Ramos (cell line): ENCODE data around the gene GOLGA6L10.
"Not testable (repeated sequence)": the region's sequence is repeated elsewhere in the genome, so short reads cannot be mapped to it uniquely, and the experiment has no call there.

Experiments used
- in situ Hi-C: fragments of 300-500 bp; cut with MboI; formaldehyde crosslinking; loops from one replicate; pipeline ENCODE4 v1.14.3; 2022; ENCODE audit warnings: low sequenced_read_pairs; ENCODE audit not compliant: unreplicated experiment

GOLGA6L10 gene, protein sequence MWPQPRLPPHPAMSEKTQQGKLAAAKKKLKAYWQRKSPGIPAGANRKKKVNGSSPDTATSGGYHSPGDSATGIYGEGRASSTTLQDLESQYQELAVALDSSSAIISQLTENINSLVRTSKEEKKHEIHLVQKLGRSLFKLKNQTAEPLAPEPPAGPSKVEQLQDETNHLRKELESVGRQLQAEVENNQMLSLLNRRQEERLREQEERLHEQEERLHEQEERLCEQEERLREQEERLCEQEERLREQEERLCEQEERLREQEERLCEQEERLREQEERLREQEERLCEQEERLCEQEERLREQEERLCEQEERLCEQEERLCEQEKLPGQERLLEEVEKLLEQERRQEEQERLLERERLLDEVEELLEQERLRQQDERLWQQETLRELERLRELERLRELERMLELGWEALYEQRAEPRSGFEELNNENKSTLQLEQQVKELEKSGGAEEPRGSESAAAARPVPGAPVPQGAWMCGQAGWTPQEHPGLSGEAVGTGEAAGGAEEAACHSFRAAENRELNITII

DNA sequence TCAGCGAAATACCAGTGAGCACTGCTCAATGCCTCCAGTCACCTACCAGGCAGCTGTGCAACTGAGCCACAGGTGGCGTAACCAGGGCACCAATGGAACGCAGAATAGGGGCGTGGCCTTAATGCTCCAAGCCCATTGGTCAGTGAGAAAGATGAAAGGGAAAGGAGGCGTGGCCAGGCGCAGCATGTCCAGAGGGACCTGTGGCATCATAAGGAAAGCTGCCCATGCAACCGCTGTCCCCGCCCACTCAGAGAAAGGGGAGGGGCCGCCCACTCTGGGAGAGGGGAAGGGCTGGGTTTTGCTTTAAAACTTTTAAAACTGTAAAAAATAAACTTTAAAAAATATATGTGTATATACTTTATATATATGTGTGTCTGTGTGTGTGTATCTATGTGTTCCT, at the start of gene GOLGA6L10:
Gene GOLGA6L10, minus strand, starts transcription at position 101 of the 400 bp plus-strand sequence. Its CDS starts 100 bp downstream, at position 1.
- in situ Hi-C loops: not testable (repeated sequence)

DNA sequence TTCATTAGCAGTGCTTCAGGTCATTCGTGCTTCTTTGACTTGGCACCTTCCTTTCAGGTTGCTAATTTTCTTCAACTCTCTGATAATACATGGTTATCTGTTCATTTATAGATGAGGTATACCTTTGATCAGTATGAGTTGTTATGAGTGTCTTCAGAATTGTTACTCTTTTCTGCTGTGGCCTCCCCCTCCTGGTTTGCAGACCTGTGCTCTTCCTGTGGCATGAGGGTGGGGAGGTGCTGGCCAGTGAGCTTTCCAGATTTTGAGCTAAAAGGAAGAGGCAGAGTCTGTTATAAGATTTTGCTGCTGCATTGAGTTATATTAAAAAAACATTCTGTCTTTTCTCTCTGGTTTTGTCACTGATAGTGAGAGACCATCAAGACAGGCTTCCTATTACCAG, 49.5 kb upstream of the GOLGA6L10 start:
- in situ Hi-C loops: no loop called here

DNA sequence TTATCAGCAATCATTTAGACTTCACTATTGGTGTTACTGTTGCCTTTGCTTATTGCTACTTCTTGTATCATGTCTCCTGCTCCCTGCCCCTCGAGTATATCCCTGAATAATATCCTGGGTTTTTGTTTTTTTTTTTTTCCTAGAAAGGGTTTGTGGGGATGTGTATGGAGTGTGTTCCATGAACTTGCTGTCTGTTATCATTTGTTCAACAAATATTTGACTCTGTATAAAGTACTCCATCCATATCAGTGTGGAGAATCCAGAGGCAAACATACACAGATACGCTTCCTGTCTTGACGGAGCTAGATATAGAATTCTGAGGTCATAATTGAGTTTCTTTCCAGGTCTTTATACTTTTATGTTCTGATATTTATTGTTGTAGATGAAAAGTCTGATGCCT, 48.5 kb upstream of the GOLGA6L10 start:
- in situ Hi-C loops: no loop called here

DNA sequence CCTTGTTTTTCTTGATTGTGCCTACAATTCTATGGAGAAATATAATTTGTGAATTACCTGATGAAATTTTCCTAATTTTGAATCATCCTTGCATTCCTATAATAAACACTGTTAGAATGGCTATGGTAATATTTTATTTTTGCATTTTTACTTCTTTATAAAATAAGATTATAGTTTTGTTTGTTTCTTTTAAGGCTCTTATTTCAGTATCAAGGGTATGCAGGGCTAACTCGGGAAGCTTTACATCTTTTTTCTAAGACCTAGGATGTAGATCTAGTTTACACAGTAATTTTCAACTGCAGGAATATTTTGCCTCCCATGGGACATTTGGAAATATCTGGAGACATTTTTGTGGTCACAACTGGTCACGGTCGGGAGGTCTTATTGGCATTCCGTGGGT, 46.5 kb upstream of the GOLGA6L10 start:
- in situ Hi-C loops: not testable (repeated sequence)

DNA sequence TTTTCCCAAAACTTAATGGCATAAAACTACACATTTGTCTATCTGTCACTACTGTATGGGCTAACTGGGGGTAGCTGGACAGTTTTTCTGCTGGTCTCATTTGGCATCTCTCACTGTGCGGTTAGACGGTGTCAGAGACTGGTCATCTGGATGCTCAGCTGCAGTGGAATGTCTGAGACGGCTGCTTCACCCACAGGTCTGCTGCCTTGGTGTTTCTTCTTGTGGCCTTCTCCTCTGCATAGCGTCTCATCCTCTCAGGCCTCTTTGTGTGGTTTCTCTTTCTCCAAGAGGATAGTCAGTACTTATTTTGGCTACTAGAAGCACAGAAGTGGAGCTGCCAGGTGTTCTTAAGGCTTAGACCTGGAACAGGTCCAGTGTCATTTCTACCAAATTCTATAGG, 44.4 kb upstream of the GOLGA6L10 start:
- in situ Hi-C loops: no loop called here

DNA sequence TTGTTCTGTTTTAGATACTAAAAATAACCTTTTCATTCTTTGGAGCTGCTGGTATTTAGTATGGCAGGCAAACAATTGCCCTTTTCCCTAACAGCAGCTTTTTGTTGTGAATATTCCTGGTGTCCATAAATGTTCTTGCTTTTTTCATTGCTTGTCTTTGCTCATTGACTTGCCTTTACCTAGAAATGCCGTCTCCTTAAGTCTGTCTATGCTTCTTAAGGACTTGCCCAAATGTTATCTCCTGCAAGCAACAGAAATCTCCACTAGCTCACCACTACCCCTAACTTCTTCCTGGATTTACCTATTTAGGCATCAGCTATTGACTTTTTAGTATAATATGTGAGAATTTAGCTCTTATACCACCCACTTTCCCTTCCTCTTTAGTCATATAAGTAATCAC, 42.8 kb upstream of the GOLGA6L10 start:
- in situ Hi-C loops: not testable (repeated sequence)

DNA sequence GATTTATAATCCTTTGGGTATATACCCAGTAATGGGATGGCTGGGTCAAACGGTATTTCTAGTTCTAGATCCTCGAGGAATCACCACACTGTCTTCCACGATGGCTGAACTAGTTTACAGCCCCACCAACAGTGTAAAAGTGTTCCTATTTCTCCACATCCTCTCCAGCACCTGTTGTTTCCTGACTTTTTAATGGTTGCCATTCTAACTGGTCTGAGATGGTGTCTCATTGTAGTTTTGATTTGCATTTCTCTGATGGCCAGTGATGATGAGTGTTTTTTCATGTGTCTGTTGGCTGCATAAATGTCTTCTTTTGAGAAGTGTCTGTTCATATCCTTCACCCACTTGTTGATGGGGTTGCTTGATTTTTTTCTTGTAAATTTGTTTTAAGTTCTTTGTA, 40.9 kb upstream of the GOLGA6L10 start:
- in situ Hi-C loops: not testable (repeated sequence)

DNA sequence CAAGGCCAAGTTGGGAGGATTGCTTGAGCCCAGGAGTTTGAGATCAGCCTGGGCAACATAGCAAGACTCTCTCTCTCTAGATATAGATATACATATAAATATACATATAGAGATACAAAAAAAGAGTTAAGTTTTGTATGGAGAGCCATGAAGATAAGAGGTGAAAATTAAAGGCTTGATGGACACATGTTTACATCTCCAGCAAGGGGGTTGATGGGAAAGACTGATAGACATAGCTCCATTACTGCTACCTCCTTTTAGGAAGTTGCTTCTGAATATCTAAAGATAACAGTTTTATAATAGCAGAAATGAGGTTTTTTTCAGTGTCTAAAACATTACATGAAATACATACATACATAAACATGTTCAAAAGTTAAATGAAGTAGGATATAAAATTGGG, 37.9 kb upstream of the GOLGA6L10 start:
- in situ Hi-C loops: not testable (repeated sequence)

DNA sequence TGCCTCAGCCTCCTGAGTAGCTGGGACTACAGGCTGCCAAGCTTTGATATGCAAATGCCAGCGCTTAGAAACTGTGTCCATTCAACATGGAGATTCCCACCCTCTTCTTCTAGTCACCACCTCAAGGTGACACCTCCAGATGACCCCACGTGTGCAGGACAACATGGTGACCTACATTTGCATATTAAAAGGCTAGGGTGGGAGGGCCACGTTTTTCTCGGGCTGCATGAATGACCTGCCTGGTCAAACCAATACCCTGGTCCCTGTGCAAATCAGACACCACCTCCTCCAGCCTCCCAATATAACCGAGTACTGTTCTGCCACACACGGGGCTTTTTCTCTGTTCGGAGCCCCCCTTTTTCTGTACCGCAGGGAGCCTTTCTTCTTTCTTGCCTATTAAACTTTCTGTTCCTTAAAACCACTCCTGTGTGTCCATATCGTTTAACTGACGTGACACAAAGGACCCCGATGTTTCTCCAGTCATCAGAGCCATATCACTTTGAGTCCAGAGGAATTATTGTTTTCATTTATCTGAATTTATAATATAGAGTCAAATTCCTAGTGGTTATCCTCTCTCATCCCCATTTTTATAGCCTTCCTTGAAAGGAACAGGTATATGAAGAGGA, 32.2 kb upstream of the GOLGA6L10 start:
- in situ Hi-C loops: not testable (repeated sequence)

DNA sequence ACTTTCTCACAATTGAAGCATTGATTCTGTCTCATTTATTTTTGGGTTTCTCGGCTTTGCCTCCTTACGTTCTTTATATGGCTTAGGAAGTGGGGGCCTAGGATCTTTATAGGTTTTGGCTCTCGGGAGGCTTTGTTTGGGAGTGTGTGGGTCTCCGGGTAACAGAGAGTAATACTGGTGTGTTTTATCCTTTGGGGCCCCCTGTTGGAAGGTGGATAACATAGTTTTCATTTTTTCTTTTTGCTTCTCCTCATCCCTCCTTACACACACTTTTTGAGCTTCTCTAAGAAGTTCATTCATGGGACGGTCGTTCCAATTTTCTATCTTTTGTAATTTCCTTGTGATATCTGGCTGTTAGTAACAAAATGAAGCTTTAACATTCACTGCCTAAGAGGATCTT, 30.3 kb upstream of the GOLGA6L10 start:
- in situ Hi-C loops: not testable (repeated sequence)

DNA sequence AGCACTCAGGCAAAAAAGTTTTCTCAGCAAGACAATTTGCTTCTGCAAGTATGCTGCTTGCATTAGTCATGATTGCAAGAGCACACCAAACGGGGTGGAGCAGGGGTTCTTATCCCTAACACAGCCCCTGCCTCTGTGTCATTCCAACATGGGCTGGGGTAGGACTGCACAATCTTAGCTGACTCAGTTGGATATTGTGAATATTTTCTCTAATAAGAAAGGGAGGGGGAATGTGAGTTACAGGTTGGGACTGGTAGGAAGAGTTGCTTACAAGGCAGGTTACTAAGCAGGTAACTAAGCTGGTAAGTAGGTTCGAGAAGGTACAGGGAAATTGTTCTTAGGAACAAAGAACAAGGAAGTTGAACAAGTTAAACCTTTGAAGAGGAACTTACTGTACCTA, 24.4 kb upstream of the GOLGA6L10 start:
- in situ Hi-C loops: not testable (repeated sequence)

DNA sequence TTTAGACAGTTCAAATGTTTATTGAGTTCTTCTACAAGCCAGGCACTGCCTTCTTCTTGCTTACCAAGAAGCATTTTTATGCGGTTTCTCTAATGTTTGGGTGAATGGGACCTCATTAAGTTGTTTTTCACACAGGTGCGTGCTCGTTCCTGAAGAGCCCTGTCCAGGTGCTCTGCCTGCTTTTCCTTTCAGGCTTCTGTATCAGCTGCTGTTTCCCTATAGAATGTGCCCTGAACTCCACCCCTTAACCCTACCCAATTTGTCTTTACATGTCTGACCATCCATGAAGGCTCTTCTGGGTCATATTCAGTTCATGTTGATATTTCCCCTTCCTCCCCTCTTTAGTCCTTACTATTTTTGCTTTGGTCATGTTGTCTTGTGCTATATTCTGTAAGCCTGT, 22.4 kb upstream of the GOLGA6L10 start:
- in situ Hi-C loops: no loop called here

DNA sequence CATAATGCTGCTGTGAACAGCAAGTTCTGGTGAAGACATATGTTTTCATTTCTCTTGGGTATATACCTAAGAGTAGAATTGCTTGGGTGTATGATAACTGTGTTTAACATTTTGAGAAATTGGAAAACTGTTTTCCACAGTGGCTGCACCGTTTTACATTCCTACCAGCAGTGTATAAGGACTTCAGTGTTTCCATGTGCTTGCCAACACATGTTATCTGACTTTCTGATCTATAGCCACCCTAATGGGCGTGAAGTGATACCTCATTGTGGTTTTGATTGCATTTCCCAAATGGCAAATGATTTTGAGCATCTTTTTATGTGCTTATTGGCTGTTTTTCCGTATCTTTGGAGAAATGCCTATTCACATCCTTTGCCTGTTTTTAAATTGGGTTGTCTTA, 18.5 kb upstream of the GOLGA6L10 start:
- in situ Hi-C loops: not testable (repeated sequence)

DNA sequence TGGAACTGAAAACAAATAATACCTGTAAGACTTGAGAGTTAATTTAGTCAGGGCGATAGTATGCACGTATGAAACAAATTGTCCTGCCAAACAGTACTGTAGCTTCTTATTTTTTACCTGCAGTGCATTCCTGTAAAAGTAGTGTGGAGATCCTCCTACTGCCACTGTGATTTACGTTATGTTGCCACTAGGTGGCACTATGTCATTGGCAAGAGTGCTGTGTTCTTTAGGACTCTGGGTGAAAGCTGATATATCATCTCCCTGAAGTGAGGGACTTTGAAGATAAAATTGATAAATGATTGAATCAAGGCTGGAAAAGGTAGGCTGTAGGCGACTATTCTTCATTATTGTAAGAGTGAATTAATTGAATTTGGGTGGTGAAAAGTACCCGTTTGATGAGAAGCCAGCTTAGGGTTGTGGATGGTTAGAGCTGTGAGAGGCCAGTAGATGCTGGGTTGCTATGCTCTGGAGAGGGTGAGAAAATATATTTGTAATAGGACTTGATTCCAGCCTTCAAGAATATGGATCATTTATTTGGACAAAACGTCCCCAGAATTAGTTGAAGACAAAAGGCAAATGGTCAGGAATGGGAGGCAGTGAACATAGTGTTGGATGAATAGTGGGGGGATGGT, 16.5 kb upstream of the GOLGA6L10 start:
- in situ Hi-C loops: not testable (repeated sequence)

DNA sequence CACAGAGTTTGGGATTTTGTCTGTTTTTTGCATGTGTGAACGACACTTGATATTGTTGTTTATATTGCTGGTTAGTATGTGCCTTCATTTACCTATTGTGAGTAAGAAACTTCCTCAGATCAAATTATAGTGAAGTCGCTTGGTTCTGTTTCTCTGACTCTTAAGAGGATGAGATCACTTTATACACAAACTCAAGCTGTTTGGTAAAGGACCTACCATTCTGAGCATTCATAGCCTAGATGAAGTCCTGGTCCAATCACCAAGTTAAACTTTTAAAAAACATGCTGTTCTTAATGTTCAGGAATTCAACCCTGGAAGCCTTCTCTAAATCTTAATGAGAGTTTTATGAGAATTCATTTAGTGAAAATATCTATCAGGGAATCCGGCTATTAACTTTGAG, 15.3 kb upstream of the GOLGA6L10 start:
- in situ Hi-C loops: not testable (repeated sequence)

DNA sequence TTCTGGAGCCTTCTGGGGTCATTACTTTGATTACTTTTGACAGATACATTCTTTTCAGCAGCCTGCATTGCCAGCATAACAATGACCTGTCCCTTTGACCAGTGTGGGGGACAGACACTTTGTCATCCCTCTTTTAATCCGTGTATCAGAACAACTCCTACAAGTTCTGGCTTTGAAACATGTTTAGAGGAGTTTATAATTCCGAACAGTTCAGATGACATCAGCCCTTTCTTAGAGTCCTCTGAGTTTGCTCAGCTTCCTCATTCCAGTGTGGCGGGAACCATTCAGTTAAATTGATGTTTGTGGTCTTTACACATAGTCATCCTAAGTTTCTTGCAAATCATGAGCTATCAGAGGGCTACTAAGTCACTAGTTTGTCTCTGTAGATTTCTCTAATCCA, 13.5 kb upstream of the GOLGA6L10 start:
- in situ Hi-C loops: not testable (repeated sequence)

DNA sequence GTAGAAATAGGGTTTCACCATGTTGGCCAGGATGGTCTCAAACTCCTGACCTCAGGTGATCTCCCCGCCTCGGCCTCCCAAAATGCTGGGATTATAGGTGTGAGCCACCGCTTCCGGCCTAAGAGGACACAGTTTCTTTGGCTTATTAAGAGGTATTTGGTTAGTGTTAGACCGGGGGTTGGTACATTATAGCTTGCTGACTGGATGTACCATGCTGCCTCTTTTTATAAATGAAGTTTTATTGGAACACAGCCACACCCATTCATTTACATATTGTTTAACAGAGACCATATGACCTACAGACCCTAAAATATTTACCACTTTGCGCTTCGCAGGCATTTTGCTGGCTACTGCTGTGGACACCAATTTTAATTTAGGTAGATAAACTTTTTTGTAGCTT, 11.3 kb upstream of the GOLGA6L10 start:
- in situ Hi-C loops: not testable (repeated sequence)

DNA sequence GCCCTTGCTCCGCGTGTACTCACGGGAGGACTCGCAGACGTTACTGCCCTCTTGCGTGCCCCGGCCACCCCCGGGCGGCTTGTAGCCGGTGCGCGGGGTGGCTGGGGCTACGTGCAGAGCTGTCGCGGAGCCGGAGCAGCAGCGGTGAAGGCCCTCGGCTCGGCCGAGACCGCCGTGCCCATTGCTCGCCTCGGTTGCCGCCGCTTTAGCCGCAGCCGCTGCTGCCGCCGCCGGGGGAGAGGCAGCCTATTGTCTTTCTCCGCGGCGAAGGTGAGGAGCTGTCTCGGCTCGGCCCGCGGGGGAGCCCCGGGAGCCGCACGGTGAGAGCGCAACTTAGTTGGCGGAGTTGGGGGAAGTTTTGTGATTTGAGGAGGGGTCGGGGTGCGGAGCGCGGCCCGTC, 5.8 kb upstream of the GOLGA6L10 start:
- in situ Hi-C loops: not testable (repeated sequence)

DNA sequence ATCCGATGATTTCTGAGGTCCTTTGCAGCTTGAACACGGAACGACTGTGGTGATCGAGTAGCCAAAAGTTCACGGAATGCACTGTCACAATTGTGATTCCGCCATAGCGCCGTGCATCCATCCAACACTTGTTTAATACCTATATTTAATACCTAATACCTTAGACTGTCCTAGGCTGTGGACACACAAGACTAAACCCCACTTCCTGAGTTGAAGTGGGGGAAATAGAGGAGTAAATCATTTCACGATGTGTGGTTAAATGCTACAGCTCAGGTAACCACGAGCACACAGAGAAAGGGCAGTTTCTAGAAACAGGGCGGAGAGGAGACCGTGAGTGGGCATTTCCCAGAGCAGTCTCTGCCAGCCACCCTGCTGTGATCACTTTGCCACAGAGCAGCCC, 5.3 kb upstream of the GOLGA6L10 start:
- in situ Hi-C loops: not testable (repeated sequence)

DNA sequence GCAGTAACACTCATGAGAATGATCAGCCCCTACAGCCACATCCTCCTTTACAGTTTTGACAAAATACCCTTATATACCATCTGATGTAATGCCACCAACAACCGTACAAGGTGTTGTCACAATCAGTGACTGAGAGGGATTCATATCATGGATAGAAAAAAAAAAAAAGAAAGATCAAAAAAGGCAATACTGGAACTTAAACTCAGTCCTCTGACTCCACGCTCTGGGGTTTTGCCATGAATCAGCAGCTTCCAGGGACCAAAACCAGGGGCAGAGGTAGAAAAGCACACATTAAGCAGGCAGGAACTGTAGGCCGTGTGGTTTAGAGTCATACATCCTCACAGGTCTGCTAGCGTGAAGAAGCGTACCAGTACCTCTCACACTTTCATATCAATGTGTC, 1.6 kb downstream of the GOLGA6L10 start:
- in situ Hi-C loops: not testable (repeated sequence)

DNA sequence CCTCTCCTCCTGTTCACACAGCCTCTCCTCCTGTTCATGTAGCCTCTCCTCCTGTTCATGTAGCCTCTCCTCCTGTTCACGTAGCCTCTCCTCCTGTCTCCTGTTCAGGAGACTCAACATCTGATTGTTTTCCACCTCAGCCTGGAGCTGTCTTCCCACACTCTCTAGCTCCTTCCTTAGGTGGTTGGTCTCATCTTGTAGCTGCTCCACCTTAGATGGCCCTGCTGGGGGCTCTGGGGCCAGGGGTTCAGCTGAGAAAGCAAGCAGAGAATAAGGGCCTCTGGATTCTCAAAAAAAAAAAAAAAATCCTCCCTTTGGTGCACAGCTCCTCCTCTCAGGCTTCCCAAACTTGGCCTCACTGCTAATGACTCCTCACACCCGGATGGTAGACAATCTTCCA, 4.1 kb downstream of the GOLGA6L10 start:
- in situ Hi-C loops: not testable (repeated sequence)
